Measurements from ENCODE around the gene KIFAP3. TPM values are rescaled to one million over a fixed set of nuclear protein-coding genes. Genes with fewer than 3 reads are reported as not detected.

KIFAP3 gene
- total RNA-seq, 1 experiment from 2014 or later: 20.0 TPM

DNA sequence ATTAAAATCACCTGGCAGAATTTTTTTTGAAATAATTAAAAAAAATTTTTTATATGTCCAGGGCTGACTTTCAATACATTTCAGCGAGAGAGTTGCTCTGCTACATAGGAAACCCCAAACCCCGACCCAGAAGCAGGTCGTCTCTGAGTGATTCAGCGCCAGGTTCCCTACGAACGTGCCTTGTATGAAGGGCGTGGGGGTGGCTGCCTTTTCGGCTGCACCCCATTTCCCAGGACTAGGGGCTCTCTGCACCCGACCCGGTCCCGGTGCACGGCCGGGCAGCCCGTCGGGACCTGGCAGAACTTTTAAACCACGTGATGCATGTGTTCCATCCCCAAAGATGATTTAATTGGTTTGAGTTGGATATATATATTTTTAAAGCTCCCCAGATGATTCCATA lies 165.0 kb downstream of the KIFAP3 start:
- intact Hi-C loops (cut with micrococcal nuclease; ENCODE audit: unreplicated experiment): no loop called here
- no peaks in the 10 kb centered on the region for H3K4me1 ChIP-seq (ENCODE audit: control insufficient read depth, insufficient read depth, low read length)
- no peaks in the 10 kb centered on the region for H3K9me3 ChIP-seq (ENCODE audit: control insufficient read depth, insufficient read depth, low read depth, low read length)
- POLR2A ChIA-PET: no interaction called here
- in situ Hi-C loops (cut with HindIII; ENCODE audit: low pct_unique_long_range_greater_than_20kb, low sequenced_read_pairs): no loop called here
- CTCF ChIA-PET: no interaction called here
- H3K4me3 ChIP-seq (ENCODE audit: low read depth in 2 of 2, low read length in 2 of 2): no peak overlapping the region
- no peak for TF ChIP-seq REST (IDR thresholded peaks at IDR 0.05; ENCODE audit: insufficient read depth in 1 of 2, low read depth in 2 of 2, low read length in 1 of 2)
- no peak for TF ChIP-seq TCF7L2 (IDR thresholded peaks at IDR 0.05; ENCODE audit: low read depth, low read length)
- no peak for TF ChIP-seq SIN3A (IDR thresholded peaks at IDR 0.05; ENCODE audit: borderline replicate concordance, insufficient read depth, low read depth, low read length)
- no peak for TF ChIP-seq POLR2AphosphoS5 (IDR thresholded peaks at IDR 0.05; ENCODE audit: low read depth, low read length)
- TF ChIP-seq, protein P1, sequence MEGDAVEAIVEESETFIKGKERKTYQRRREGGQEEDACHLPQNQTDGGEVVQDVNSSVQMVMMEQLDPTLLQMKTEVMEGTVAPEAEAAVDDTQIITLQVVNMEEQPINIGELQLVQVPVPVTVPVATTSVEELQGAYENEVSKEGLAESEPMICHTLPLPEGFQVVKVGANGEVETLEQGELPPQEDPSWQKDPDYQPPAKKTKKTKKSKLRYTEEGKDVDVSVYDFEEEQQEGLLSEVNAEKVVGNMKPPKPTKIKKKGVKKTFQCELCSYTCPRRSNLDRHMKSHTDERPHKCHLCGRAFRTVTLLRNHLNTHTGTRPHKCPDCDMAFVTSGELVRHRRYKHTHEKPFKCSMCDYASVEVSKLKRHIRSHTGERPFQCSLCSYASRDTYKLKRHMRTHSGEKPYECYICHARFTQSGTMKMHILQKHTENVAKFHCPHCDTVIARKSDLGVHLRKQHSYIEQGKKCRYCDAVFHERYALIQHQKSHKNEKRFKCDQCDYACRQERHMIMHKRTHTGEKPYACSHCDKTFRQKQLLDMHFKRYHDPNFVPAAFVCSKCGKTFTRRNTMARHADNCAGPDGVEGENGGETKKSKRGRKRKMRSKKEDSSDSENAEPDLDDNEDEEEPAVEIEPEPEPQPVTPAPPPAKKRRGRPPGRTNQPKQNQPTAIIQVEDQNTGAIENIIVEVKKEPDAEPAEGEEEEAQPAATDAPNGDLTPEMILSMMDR (IDR thresholded peaks at IDR 0.05): no peak
- no peaks in the 10 kb centered on the region for H3K27me3 ChIP-seq (ENCODE audit: control insufficient read depth, insufficient read depth, low read length)
- no peak for ATAC-seq
- H3K36me3 ChIP-seq (ENCODE audit: control insufficient read depth, insufficient read depth, low read length): no peaks in the 10 kb centered on the region
- BruUV-seq (replicated peaks): no TSS peak
- no peak for DNase-seq (ENCODE audit: low read depth, low spot score)
- no peak overlapping the region for H3K27ac ChIP-seq (ENCODE audit: low read length)

- intact Hi-C loops (cut with micrococcal nuclease; ENCODE audit: unreplicated experiment): no loop called here
Measured at GRCh38 chr1:169906938-169907337, 167.6 kb downstream of the KIFAP3 start.

More at GRCh38 chr1:169906938-169907337, 167.6 kb downstream of the KIFAP3 start:
- no peak for ATAC-seq
- H3K4me3 ChIP-seq (ENCODE audit: low read depth in 2 of 2, low read length in 2 of 2): no peak overlapping the region
- no peak overlapping the region for H3K27ac ChIP-seq (ENCODE audit: low read length)
- no peaks in the 10 kb centered on the region for H3K27me3 ChIP-seq (ENCODE audit: control insufficient read depth, insufficient read depth, low read length)
- H3K36me3 ChIP-seq (ENCODE audit: control insufficient read depth, insufficient read depth, low read length): no peaks in the 10 kb centered on the region
- BruUV-seq (replicated peaks): no TSS peak
- no peaks in the 10 kb centered on the region for H3K4me1 ChIP-seq (ENCODE audit: control insufficient read depth, insufficient read depth, low read length)
- in situ Hi-C loops (cut with HindIII; ENCODE audit: low pct_unique_long_range_greater_than_20kb, low sequenced_read_pairs): no loop called here
- H3K9me3 ChIP-seq (ENCODE audit: control insufficient read depth, insufficient read depth, low read depth, low read length): no peaks in the 10 kb centered on the region
- no peak for TF ChIP-seq TCF7L2 (IDR thresholded peaks at IDR 0.05; ENCODE audit: low read depth, low read length)
- no peak for TF ChIP-seq REST (IDR thresholded peaks at IDR 0.05; ENCODE audit: insufficient read depth in 1 of 2, low read depth in 2 of 2, low read length in 1 of 2)
- TF ChIP-seq SIN3A (IDR thresholded peaks at IDR 0.05; ENCODE audit: borderline replicate concordance, insufficient read depth, low read depth, low read length): no peak
- TF ChIP-seq, protein P1 (IDR thresholded peaks at IDR 0.05): no peak
- TF ChIP-seq POLR2AphosphoS5 (IDR thresholded peaks at IDR 0.05; ENCODE audit: low read depth, low read length): no peak
- ChIA-PET POLR2A (no interaction called here), CTCF (no interaction called here)
- DNase-seq (ENCODE audit: low read depth, low spot score): no peak
